H9 (cell line): ENCODE measurements around the gene PLCL1. TPM values are rescaled to one million over a fixed set of nuclear protein-coding genes. Genes with fewer than 3 reads are reported as not detected.

Source experiments
- DNase-seq: peaks from one replicate; pipeline ENCODE4 v3.0.0-alpha.2; 2017
- H2AFZ ChIP-seq: one replicate; pipeline ENCODE4 v1.6.1; 2013; ENCODE audit warnings: mild to moderate bottlenecking, low read length, control low read depth, moderate library complexity
- H2AK5ac ChIP-seq: 2 replicates; pipeline ENCODE4 v1.6.1; 2013; ENCODE audit warnings: low read length, control low read depth, mixed read lengths; ENCODE audit not compliant: insufficient read length
- H2BK120ac ChIP-seq: one replicate; pipeline ENCODE4 v1.6.1; 2013; ENCODE audit warnings: low read depth, mild to moderate bottlenecking, low read length, control low read depth, inconsistent platforms; ENCODE audit not compliant: poor library complexity, severe bottlenecking
- H2BK12ac ChIP-seq: 2 replicates; pipeline ENCODE4 v1.6.1; 2013; ENCODE audit warnings: low read length, control low read depth, mixed read lengths, low read depth; ENCODE audit not compliant: insufficient read length
- H2BK15ac ChIP-seq: 2 replicates; pipeline ENCODE4 v1.6.1; 2013; ENCODE audit warnings: low read depth, low read length, control low read depth
- H2BK20ac ChIP-seq: one replicate; pipeline ENCODE4 v1.6.1; 2013; ENCODE audit warnings: low read depth, mild to moderate bottlenecking, low read length, control low read depth, inconsistent platforms; ENCODE audit not compliant: poor library complexity, severe bottlenecking
- H2BK5ac ChIP-seq: 2 replicates; pipeline ENCODE4 v1.6.1; 2013; ENCODE audit warnings: low read length, control low read depth, mixed read lengths; ENCODE audit not compliant: insufficient read length
- H3K14ac ChIP-seq: 2 replicates; pipeline ENCODE4 v1.6.1; 2013; ENCODE audit warnings: low read length, control low read depth; ENCODE audit not compliant: insufficient read depth
- H3K18ac ChIP-seq: 2 replicates; pipeline ENCODE4 v1.6.1; 2013; ENCODE audit warnings: low read depth, mild to moderate bottlenecking, mixed read lengths, low read length, control low read depth; ENCODE audit not compliant: insufficient read length
- H3K23ac ChIP-seq: 2 replicates; pipeline ENCODE4 v1.6.1; 2013; ENCODE audit warnings: low read length, control low read depth, mixed read lengths, low read depth; ENCODE audit not compliant: insufficient read length
- H3K23me2 ChIP-seq: 2 replicates; pipeline ENCODE4 v1.6.1; 2013; ENCODE audit warnings: low read depth, mild to moderate bottlenecking, mixed read lengths, low read length, control low read depth; ENCODE audit not compliant: insufficient read length, poor library complexity, severe bottlenecking
- H3K27ac ChIP-seq: 2 replicates; pipeline ENCODE4 v1.5.1; 2013; ENCODE audit warnings: low read length, control low read depth, mixed read lengths, low read depth; ENCODE audit not compliant: insufficient read length
- H3K27me3 ChIP-seq: 2 replicates; pipeline ENCODE4 v1.6.1; 2013; ENCODE audit warnings: low read length, control low read depth, inconsistent platforms; ENCODE audit not compliant: insufficient read depth
- H3K4ac ChIP-seq: 2 replicates; pipeline ENCODE4 v1.6.1; 2013; ENCODE audit warnings: low read depth, mild to moderate bottlenecking, control low read depth, inconsistent platforms, low read length, moderate library complexity
- H3K4me1 ChIP-seq: 2 replicates; pipeline ENCODE4 v1.6.1; 2013; ENCODE audit warnings: low read length, control low read depth, inconsistent platforms; ENCODE audit not compliant: insufficient read depth
- H3K4me2 ChIP-seq: 2 replicates; pipeline ENCODE4 v1.6.1; 2013; ENCODE audit warnings: low read length, control low read depth, mixed read lengths; ENCODE audit not compliant: insufficient read length, insufficient read depth
- H3K56ac ChIP-seq: 2 replicates; pipeline ENCODE4 v1.6.1; 2013; ENCODE audit warnings: low read depth, mild to moderate bottlenecking, mixed read lengths, low read length, control low read depth; ENCODE audit not compliant: insufficient read length
- H3K79me1 ChIP-seq: 2 replicates; pipeline ENCODE4 v1.6.1; 2013; ENCODE audit warnings: low read depth, mild to moderate bottlenecking, moderate library complexity, low read length, control low read depth, inconsistent platforms; ENCODE audit not compliant: insufficient read depth, poor library complexity, severe bottlenecking
- H3K79me2 ChIP-seq: 2 replicates; pipeline ENCODE4 v1.6.1; 2013; ENCODE audit warnings: low read length, control low read depth, inconsistent platforms; ENCODE audit not compliant: insufficient read depth
- H3K9ac ChIP-seq: 2 replicates; pipeline ENCODE4 v1.6.1; 2013; ENCODE audit warnings: low read length, control low read depth, mixed read lengths; ENCODE audit not compliant: insufficient read length; ENCODE audit errors: extremely low read depth
- H3K9me3 ChIP-seq: one replicate; pipeline ENCODE4 v1.6.1; 2013; ENCODE audit warnings: low read depth, low read length, inconsistent platforms; ENCODE audit not compliant: control insufficient read depth
- H3T11ph ChIP-seq: one replicate; pipeline ENCODE4 v1.6.1; 2013; ENCODE audit warnings: mild to moderate bottlenecking, low read length, control low read depth, inconsistent platforms
- H4K20me1 ChIP-seq: one replicate; pipeline ENCODE4 v1.6.1; 2013; ENCODE audit not compliant: control insufficient read depth, insufficient read length, insufficient read depth
- H4K5ac ChIP-seq: 2 replicates; pipeline ENCODE4 v1.6.1; 2013; ENCODE audit warnings: low read depth, mild to moderate bottlenecking, mixed read lengths, low read length, control low read depth; ENCODE audit not compliant: insufficient read length
- H4K8ac ChIP-seq: replicated peaks from 2 replicates; pipeline ENCODE4 v1.6.1; 2013; ENCODE audit warnings: low read length, control low read depth, mixed read lengths, low read depth; ENCODE audit not compliant: insufficient read length
- H4K91ac ChIP-seq: 2 replicates; pipeline ENCODE4 v1.6.1; 2013; ENCODE audit warnings: low read depth, mild to moderate bottlenecking, moderate library complexity, mixed read lengths, low read length, control low read depth; ENCODE audit not compliant: insufficient read length
- H3K27ac Mint-ChIP-seq, 3 experiments: 2 replicates in 2 of 3; 3 replicates in 1 of 3; pipeline ENCODE4 v1.8.0; 2020 to 2021; ENCODE audit warnings: mixed read lengths in 3 of 3, mild to moderate bottlenecking in 1 of 3, moderate library complexity in 1 of 3
- H3K27me3 Mint-ChIP-seq: 2 replicates; pipeline ENCODE4 v1.8.0; 2021; ENCODE audit warnings: low read depth, mild to moderate bottlenecking, moderate library complexity, mixed read lengths
- H3K36me3 Mint-ChIP-seq, 3 experiments: 2 replicates in 2 of 3; 3 replicates in 1 of 3; pipeline ENCODE4 v1.8.0; 2020 to 2021; ENCODE audit warnings: low read depth in 3 of 3, mixed read lengths in 3 of 3; ENCODE audit not compliant: insufficient read depth in 1 of 3
- H3K4me1 Mint-ChIP-seq, 2 experiments: 2 replicates each; pipeline ENCODE4 v1.8.0; 2020; ENCODE audit warnings: mixed read lengths in 2 of 2
- H3K4me3 Mint-ChIP-seq, 2 experiments: 2 replicates in 1 of 2; 3 replicates in 1 of 2; pipeline ENCODE4 v1.8.0; 2020 to 2021; ENCODE audit warnings: mild to moderate bottlenecking in 2 of 2, mixed read lengths in 2 of 2, moderate library complexity in 1 of 2
- H3K9me3 Mint-ChIP-seq, 2 experiments: 2 replicates in 1 of 2; 3 replicates in 1 of 2; pipeline ENCODE4 v1.8.0; 2020; ENCODE audit warnings: mild to moderate bottlenecking in 2 of 2, mixed read lengths in 2 of 2, moderate library complexity in 1 of 2
- total RNA-seq: library from RNA; stranded (reverse); gene quantifications from 2 replicates; pipeline ENCODE4 v1.2.1, GENCODE V29; 2021
- TF ChIP-seq, protein P1 (sequence below): fragments of 200-600 bp; sonication (generic); conservative IDR thresholded peaks from 3 replicates; pipeline ENCODE4 v1.8.0; 2021; ENCODE audit warnings: antibody characterized with exemption, mild to moderate bottlenecking

Gene PLCL1
- total RNA-seq, 1 experiment from 2014 or later: 0.04 TPM

- TF ChIP-seq, protein P1, sequence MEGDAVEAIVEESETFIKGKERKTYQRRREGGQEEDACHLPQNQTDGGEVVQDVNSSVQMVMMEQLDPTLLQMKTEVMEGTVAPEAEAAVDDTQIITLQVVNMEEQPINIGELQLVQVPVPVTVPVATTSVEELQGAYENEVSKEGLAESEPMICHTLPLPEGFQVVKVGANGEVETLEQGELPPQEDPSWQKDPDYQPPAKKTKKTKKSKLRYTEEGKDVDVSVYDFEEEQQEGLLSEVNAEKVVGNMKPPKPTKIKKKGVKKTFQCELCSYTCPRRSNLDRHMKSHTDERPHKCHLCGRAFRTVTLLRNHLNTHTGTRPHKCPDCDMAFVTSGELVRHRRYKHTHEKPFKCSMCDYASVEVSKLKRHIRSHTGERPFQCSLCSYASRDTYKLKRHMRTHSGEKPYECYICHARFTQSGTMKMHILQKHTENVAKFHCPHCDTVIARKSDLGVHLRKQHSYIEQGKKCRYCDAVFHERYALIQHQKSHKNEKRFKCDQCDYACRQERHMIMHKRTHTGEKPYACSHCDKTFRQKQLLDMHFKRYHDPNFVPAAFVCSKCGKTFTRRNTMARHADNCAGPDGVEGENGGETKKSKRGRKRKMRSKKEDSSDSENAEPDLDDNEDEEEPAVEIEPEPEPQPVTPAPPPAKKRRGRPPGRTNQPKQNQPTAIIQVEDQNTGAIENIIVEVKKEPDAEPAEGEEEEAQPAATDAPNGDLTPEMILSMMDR: no peak
- no peaks in the 10 kb centered on the region for H3K23me2 ChIP-seq
- no peak overlapping the region for H3K27ac Mint-ChIP-seq
- H3K4me2 ChIP-seq: no peak overlapping the region
- no peak overlapping the region for H3K27ac ChIP-seq
- H3K4me3 Mint-ChIP-seq: no peak overlapping the region
- no peak overlapping the region for H3K9ac ChIP-seq
- H3K9me3 Mint-ChIP-seq: peaks cover 3 to 7% of the 10 kb centered on the region in 2 experiments; a peak in 4 of 5 replicates
- H3K23ac ChIP-seq: no peak overlapping the region
- no peak overlapping the region for H4K91ac ChIP-seq
- H3K9me3 ChIP-seq: no peaks in the 10 kb centered on the region
- no peak overlapping the region for H2BK12ac ChIP-seq
- no peaks in the 10 kb centered on the region for H3K27me3 ChIP-seq
- no peak overlapping the region for H2AFZ ChIP-seq
- no peak overlapping the region for H3K14ac ChIP-seq
- H4K5ac ChIP-seq: no peak overlapping the region
- H3K36me3 Mint-ChIP-seq: peaks cover 0 to 2% (median 0%) of the 10 kb centered on the region in 3 experiments; a peak in 4 of 7 replicates
- no peak overlapping the region for H3K56ac ChIP-seq
- no peak overlapping the region for H2BK120ac ChIP-seq
- no peaks in the 10 kb centered on the region for H3K79me2 ChIP-seq
- H2BK20ac ChIP-seq: no peak overlapping the region
- H2BK5ac ChIP-seq: no peak overlapping the region
- no peak for DNase-seq
- H3K4me1 Mint-ChIP-seq: peaks cover 0 to 5% of the 10 kb centered on the region in 2 experiments; a peak in 1 of 4 replicates
- H3K18ac ChIP-seq: no peak overlapping the region
- peaks cover 3% of the 10 kb centered on the region; the same call in 1 of the 2 replicates for H3K27me3 Mint-ChIP-seq
- H2AK5ac ChIP-seq: no peak overlapping the region
- no peak overlapping the region for H3T11ph ChIP-seq
- H4K8ac ChIP-seq: no peak overlapping the region
- H3K4ac ChIP-seq: no peak overlapping the region
- no peaks in the 10 kb centered on the region for H4K20me1 ChIP-seq
- no peaks in the 10 kb centered on the region for H3K79me1 ChIP-seq
- H2BK15ac ChIP-seq: no peak overlapping the region
- H3K4me1 ChIP-seq: no peaks in the 10 kb centered on the region
These were observed 121.6 kb downstream of the PLCL1 start for GRCh38 chr2:197925976-197926375.
